Regular cardiac myocyte (primary cell): ENCODE data around the gene SLC29A1. TPM values are rescaled to one million over a fixed set of nuclear protein-coding genes. Genes with fewer than 3 reads are reported as not detected.

ENCODE experiments used
- total RNA-seq: library from RNA; depleted of rRNA; stranded (reverse); fragments of >200 nt; gene quantifications from 2 replicates; pipeline ENCODE4 v1.2.3, GENCODE V29; 2014

The SLC29A1 gene
- total RNA-seq: 11.3 and 28.6 TPM in 2 replicates

DNA sequence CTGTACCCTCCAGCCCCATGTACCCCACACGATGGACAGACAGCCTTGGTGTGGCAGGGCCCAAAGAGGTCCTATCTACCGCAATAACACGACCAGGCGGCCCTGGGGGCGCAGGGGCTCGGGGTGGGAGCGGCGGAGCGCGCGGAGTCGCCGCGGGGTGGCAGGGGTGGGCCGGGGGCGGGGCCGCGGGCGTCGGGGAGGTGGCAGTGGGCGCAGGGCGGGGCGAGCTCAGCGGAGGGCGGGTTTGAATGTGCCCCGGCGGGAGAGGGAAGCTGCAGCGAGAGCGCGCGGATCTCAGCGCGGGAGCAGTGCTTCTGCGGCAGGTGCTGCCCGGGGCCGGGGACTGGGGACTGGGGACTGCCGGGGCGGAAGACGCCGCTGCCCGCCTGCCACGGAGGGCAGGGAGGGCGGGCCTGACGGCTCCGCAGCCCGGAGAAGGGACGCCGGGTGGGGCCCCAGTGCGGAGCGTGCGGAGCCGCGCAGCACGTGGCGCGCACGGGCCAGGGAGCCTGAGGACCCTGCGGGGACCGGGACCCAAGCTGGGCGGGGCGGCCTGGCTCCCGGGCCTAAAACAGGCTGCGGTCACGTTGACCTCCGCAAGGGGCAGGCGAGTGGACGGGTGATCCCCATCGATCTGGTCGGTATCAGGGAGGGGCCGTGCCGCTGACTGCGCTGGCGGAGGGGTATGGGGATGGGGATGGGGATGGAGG lies at the start of gene SLC29A1:
Gene SLC29A1, plus strand, starts transcription at position 277 of the 710 bp plus-strand sequence. CDS start 3,719 bp downstream, outside the sequence.

GRCh38 chr6:44216677-44217331 lies 6.6 kb upstream of the SLC29A1 start, which contains the start of gene MYMX:
TSS of gene MYMX (plus strand) at chr6:44216926. CDS start at chr6:44217472, 546 bp downstream.

DNA sequence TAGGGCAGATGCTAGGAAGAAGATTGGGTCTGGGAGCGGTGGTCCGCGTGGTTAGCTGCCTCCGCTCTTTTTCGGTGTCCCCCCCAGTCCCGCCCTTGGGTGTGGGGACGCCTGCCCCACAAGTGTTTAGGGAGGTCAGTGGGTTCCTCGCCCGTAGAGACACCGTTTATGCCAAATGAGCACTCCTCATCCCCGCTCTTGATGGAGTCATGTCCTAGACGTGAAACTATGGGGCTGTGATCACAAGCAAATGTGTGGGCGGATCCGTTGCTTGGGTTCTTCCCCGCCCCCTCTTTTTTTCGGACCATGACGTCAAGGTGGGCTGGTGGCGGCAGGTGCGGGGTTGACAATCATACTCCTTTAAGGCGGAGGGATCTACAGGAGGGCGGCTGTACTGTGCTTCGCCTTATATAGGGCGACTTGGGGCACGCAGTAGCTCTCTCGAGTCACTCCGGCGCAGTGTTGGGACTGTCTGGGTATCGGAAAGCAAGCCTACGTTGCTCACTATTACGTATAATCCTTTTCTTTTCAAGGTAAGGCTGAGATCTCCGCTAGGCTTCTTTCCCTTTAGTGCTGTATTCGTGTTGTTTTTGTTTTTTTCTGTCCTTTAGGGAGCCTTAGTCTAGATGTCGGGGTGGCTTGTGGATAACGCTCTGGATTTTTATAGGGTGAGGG lies 23.4 kb downstream of the SLC29A1 start, which contains the start of gene HSP90AB1:
Gene HSP90AB1, plus strand, starts transcription at position 439 of the 675 bp plus-strand sequence. CDS start 1,529 bp downstream, outside the sequence.

DNA sequence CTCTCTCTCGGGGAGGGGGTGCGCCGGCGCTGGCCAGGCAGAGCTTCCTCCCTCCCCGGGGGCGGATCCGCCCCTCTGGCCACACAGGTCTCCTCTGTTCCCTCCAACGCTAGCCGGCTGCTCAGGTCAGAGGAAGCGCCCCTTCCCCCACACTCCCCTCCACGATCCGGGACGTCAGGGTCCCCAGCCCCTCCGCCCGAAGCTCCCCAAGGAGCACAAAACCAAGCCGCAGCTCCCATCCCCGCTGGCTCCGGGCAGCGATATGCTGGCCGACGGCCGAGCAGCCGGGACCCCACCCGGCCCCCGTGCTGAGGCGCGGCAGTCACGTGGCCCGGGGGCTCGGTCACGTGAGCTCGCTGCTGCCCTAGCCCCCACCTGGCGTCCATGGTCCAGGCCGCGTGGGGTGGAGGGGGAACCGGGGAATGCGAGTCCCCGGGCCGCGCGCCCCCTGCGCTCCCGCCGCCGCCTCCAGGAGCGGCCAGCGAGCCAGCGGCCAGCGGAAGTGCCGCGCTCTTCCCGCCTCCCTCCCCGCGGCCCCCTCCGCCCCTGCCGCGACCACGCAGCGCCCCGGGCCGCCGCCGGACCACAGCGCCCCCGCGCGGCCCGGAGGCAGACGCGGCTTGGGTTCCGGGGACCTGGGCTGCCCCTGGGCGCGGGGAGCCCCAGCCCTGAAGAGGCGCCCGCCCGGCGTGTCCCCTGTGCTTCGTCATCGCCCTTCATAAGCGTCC lies 33.8 kb downstream of the SLC29A1 start, which contains the start of gene SLC35B2:
Gene SLC35B2, minus strand, starts transcription at position 504 of the 728 bp plus-strand sequence. Its CDS starts 118 bp downstream, at position 386.

DNA sequence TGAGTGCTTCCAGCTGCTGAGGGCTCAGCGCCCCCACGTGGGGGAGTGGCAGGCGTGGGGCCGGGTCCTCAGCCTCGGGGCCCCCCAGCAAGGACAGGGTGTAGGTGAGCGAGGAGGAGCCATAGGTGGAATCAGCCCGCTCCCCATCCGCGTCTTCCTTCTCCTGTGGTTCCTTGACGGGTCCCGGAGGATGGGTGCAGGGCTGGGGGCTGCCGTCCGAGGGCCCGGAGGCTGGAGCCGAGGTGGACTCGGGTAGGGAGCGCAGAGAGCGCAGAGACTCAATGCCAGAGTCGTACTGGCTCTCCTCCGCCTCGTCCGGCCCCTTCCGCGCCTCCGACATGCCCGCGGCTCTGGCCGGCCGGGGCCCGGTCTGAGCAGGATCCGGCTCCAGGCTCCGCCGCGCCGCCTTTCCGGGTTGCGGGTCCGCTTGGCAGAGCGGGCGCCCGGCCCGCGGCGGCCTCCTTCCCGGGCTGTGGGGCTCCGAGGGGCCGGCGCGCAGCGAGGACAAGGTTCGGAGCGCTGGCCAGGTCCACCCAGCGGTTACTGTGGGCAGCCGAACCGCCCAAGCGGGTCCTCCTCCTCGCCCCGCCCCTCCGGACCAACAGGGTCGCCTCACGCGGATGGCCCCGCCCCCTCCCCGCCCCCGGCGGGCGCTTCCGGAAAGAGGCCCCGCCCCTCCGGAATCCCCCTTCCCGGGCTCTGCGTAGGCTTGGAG lies 41.8 kb downstream of the SLC29A1 start, which contains the start of gene NFKBIE:
Gene NFKBIE, minus strand, starts transcription at position 545 of the 715 bp plus-strand sequence. Its CDS starts 205 bp downstream, at position 340.

DNA sequence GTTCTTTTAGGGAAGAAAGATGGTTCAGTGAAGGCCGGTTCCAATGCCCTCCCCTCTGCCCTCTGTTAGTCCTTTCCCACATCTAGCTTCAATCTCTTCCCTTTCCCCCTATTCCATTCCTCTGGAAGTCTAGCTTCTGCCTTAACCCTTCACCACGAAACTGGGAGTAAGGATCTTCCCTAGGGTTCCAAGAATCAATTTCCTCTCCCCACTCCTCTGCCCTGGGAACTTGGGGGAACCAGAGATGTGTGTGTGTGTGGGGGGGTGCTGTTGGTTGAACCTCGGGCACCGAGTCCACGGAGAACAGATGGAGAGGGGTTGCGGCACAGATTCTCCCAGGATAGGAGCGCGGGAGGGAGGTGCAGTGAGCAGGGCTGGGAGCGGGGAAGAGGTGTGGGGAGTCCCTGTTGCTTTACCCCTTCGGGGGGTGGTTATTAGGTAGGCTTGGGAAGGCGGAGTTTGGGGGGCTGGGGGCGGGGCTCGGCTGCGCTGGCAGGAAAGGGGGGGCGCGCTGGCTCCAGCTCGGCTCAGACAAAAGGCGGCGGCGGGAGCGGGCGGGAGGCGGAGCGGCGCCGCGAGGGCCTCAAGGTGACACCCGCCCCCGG lies 46.6 kb downstream of the SLC29A1 start, which contains the start of gene TMEM151B:
Gene TMEM151B, plus strand, starts transcription at position 530 of the 605 bp plus-strand sequence. CDS start 293 bp downstream, outside the sequence.

Other genes with a start within 250 kb of the SLC29A1 start
- 49.9 and 59.2 TPM in 2 replicates for gene MRPL14, start 96.1 kb upstream of the SLC29A1 start, total RNA-seq
- 23.8 and 25.4 TPM in 2 replicates for gene TMEM63B, start 96.0 kb upstream of the SLC29A1 start, total RNA-seq
- gene CAPN11, start 64.8 kb upstream of the SLC29A1 start, total RNA-seq: under 0.01 TPM in 1 of 2 replicates, not detected in the other
- not detected in 2 replicates for gene MYMX, start 6.7 kb upstream of the SLC29A1 start, total RNA-seq
- 531 and 1,246 TPM in 2 replicates for gene HSP90AB1, start 23.5 kb downstream of the SLC29A1 start, total RNA-seq
- 80.7 and 103 TPM in 2 replicates for gene SLC35B2, start 33.9 kb downstream of the SLC29A1 start, total RNA-seq
- 4.0 and 6.8 TPM in 2 replicates for gene NFKBIE, start 42.0 kb downstream of the SLC29A1 start, total RNA-seq
- gene TMEM151B, start 46.9 kb downstream of the SLC29A1 start, total RNA-seq: not detected in 2 replicates
- 15.8 and 19.7 TPM in 2 replicates for gene AARS2, start 89.8 kb downstream of the SLC29A1 start, total RNA-seq
- not detected in 2 replicates for gene SPATS1, start 119.1 kb downstream of the SLC29A1 start, total RNA-seq
- gene CDC5L, start 164.1 kb downstream of the SLC29A1 start, total RNA-seq: 19.4 and 28.6 TPM in 2 replicates